ENCODE data around the gene RHCE.

DNA sequence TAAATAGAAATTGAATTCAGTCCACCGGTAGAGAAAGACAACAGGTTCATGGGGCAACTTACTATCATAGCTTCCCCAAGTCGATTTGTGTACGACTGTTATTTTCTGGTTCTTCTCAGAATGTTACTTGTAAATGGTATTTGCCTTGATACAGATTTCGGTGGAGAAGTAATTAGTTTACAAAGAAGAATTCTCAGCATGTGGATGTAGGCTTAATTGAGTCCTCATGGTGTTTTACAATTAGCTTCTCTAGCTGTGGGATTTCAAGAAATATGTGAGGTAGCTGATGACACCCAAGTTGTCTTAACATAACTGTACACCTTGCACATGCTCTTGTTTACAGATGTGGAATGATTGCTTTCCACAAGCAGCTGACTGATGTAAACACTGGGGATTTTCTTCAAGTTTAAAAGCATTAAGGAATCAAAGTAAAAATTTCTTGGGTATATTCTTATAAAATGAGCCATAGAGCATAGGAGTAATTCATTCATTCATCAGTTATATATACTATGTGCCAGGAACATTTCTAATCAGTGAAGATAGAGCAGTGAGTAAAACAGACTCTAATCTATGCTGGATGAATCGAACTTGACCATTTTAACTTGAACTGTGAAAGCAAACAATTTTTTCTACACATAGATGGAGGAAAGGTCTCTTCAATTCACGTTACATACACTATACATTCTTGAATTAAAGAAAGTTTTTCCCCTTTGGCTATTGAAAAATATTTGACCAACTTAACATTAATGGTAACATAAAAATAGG lies 11.5 kb upstream of the RHCE start:
- TF ChIP-seq, protein P1, sequence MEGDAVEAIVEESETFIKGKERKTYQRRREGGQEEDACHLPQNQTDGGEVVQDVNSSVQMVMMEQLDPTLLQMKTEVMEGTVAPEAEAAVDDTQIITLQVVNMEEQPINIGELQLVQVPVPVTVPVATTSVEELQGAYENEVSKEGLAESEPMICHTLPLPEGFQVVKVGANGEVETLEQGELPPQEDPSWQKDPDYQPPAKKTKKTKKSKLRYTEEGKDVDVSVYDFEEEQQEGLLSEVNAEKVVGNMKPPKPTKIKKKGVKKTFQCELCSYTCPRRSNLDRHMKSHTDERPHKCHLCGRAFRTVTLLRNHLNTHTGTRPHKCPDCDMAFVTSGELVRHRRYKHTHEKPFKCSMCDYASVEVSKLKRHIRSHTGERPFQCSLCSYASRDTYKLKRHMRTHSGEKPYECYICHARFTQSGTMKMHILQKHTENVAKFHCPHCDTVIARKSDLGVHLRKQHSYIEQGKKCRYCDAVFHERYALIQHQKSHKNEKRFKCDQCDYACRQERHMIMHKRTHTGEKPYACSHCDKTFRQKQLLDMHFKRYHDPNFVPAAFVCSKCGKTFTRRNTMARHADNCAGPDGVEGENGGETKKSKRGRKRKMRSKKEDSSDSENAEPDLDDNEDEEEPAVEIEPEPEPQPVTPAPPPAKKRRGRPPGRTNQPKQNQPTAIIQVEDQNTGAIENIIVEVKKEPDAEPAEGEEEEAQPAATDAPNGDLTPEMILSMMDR (IDR thresholded peaks at IDR 0.05; ENCODE audit: low read length), result no peak
- no peak for TF ChIP-seq EZH2 (optimal IDR thresholded peaks at IDR 0.05; ENCODE audit: low read depth, low read length)
